HEK293 (cell line): ENCODE measurements around the gene KDM4B.

ENCODE experiments used
- CTCF ChIA-PET: fragments of 350-600 bp; formaldehyde crosslinking; extraction: SDS; loops from one replicate; lab custom pipeline; 2021; ENCODE audit warnings: antibody characterized with exemption; lab: Yijun Ruan, JAX
- POLR2A ChIA-PET: fragments of 300-600 bp; formaldehyde crosslinking; extraction: SDS; loops from one replicate; lab custom pipeline; 2020; ENCODE audit warnings: antibody characterized with exemption, inconsistent platforms; lab: Yijun Ruan, JAX
- H3K27ac ChIP-seq: fragments of 200-500 bp; sonication (Bioruptor generic); 2 replicates; pipeline ENCODE4 v1.5.1; 2014; ENCODE audit warnings: low read depth, low read length, control low read depth, inconsistent platforms; ENCODE audit errors: extremely low read depth
- H3K36me3 ChIP-seq, 2 experiments: fragments of 200-500 bp in 1 of 2; sonication (Bioruptor generic) in 1 of 2; 1 replicate in 1 of 2; 2 replicates in 1 of 2; pipeline ENCODE4 v1.5.1; 2014 to 2017; ENCODE audit warnings: inconsistent platforms in 2 of 2, low read length in 2 of 2; ENCODE audit not compliant: control insufficient read depth in 2 of 2, insufficient read depth in 1 of 2
- H3K4me1 ChIP-seq: fragments of 200-500 bp; sonication (Bioruptor generic); 2 replicates; pipeline ENCODE4 v1.5.1; 2014; ENCODE audit warnings: mild to moderate bottlenecking, low read length, inconsistent platforms; ENCODE audit not compliant: control insufficient read depth, insufficient read depth
- H3K4me3 ChIP-seq: 2 replicates; pipeline ENCODE4 v1.5.1; 2011; ENCODE audit warnings: low read depth, mild to moderate bottlenecking, control low read depth, low read length, moderate library complexity
- H3K9me3 ChIP-seq: fragments of 200-500 bp; sonication (Bioruptor generic); 2 replicates; pipeline ENCODE4 v1.5.1; 2014; ENCODE audit warnings: low read depth, low read length, inconsistent platforms; ENCODE audit not compliant: control insufficient read depth, insufficient read depth
- GLIS1 ChIP-seq: fragments of 450-650 bp; formaldehyde crosslinking; IDR thresholded peaks from 2 replicates; pipeline ENCODE4 v1.5.1; 2016; ENCODE audit warnings: missing biosample characterization, missing genetic modification characterization
- HIC1 ChIP-seq: fragments of 450-650 bp; formaldehyde crosslinking; IDR thresholded peaks from 2 replicates; pipeline ENCODE4 v1.5.1; 2016; ENCODE audit warnings: missing biosample characterization, missing genetic modification characterization
- KLF10 ChIP-seq: fragments of 450-650 bp; IDR thresholded peaks from 2 replicates; pipeline ENCODE4 v1.5.1; 2018; ENCODE audit warnings: missing biosample characterization, mild to moderate bottlenecking, missing genetic modification characterization
- MEIS1 ChIP-seq: sonication (generic); formaldehyde crosslinking; IDR thresholded peaks from 2 replicates; pipeline ENCODE4 v1.8.1; 2022; ENCODE audit warnings: missing genetic modification reagents, mild to moderate bottlenecking, borderline replicate concordance
- ZBTB21 ChIP-seq: fragments of 450-650 bp; formaldehyde crosslinking; IDR thresholded peaks from 2 replicates; pipeline ENCODE4 v1.5.1; 2017; ENCODE audit warnings: missing biosample characterization, missing genetic modification characterization
- ZIC2 ChIP-seq: fragments of 450-650 bp; formaldehyde crosslinking; IDR thresholded peaks from 2 replicates; pipeline ENCODE4 v1.5.1; 2016; ENCODE audit warnings: missing biosample characterization, missing genetic modification characterization
- ZNF202 ChIP-seq: fragments of 450-650 bp; formaldehyde crosslinking; IDR thresholded peaks from 2 replicates; pipeline ENCODE4 v1.5.1; 2016; ENCODE audit warnings: missing biosample characterization, missing genetic modification characterization, borderline replicate concordance
- ZNF426 ChIP-seq: fragments of 450-650 bp; formaldehyde crosslinking; IDR thresholded peaks from 2 replicates; pipeline ENCODE4 v1.5.1; 2017; ENCODE audit warnings: missing biosample characterization, missing genetic modification characterization, mild to moderate bottlenecking, inconsistent platforms, moderate library complexity
- ZNF549 ChIP-seq: fragments of 450-650 bp; IDR thresholded peaks from 2 replicates; pipeline ENCODE4 v1.5.1; 2018; ENCODE audit warnings: missing biosample characterization, missing genetic modification characterization, mild to moderate bottlenecking, inconsistent platforms, moderate library complexity
- ZNF624 ChIP-seq: fragments of 450-650 bp; formaldehyde crosslinking; IDR thresholded peaks from 2 replicates; pipeline ENCODE4 v1.5.1; 2017; ENCODE audit warnings: missing biosample characterization, missing genetic modification characterization
- ZNF701 ChIP-seq: fragments of 450-650 bp; formaldehyde crosslinking; IDR thresholded peaks from 2 replicates; pipeline ENCODE4 v1.5.1; 2016; ENCODE audit warnings: missing biosample characterization, missing genetic modification characterization
- ZNF792 ChIP-seq: fragments of 450-650 bp; formaldehyde crosslinking; IDR thresholded peaks from 2 replicates; pipeline ENCODE4 v1.5.1; 2016; ENCODE audit warnings: missing biosample characterization, missing genetic modification characterization
- ZNF837 ChIP-seq: fragments of 450-650 bp; formaldehyde crosslinking; IDR thresholded peaks from 2 replicates; pipeline ENCODE4 v1.5.1; 2016; ENCODE audit warnings: missing biosample characterization, missing genetic modification characterization
- TF ChIP-seq, protein P1 (sequence below): fragments of 450-650 bp; formaldehyde crosslinking; IDR thresholded peaks from 2 replicates; pipeline ENCODE4 v1.5.1; 2017; ENCODE audit warnings: missing biosample characterization, missing genetic modification characterization
- TF ChIP-seq, protein P2 (sequence below): fragments of 450-650 bp; formaldehyde crosslinking; IDR thresholded peaks from 2 replicates; pipeline ENCODE4 v1.5.0; 2017; ENCODE audit warnings: missing biosample characterization, missing genetic modification characterization, borderline replicate concordance
- TF ChIP-seq, protein P3 (sequence below): fragments of 450-650 bp; formaldehyde crosslinking; IDR thresholded peaks from 2 replicates; pipeline ENCODE4 v1.5.1; 2017; ENCODE audit warnings: missing biosample characterization, missing genetic modification characterization
- TF ChIP-seq, protein P4 (sequence below): fragments of 450-650 bp; formaldehyde crosslinking; IDR thresholded peaks from 2 replicates; pipeline ENCODE4 v1.5.1; 2017; ENCODE audit warnings: missing biosample characterization, missing genetic modification characterization

The KDM4B gene

DNA sequence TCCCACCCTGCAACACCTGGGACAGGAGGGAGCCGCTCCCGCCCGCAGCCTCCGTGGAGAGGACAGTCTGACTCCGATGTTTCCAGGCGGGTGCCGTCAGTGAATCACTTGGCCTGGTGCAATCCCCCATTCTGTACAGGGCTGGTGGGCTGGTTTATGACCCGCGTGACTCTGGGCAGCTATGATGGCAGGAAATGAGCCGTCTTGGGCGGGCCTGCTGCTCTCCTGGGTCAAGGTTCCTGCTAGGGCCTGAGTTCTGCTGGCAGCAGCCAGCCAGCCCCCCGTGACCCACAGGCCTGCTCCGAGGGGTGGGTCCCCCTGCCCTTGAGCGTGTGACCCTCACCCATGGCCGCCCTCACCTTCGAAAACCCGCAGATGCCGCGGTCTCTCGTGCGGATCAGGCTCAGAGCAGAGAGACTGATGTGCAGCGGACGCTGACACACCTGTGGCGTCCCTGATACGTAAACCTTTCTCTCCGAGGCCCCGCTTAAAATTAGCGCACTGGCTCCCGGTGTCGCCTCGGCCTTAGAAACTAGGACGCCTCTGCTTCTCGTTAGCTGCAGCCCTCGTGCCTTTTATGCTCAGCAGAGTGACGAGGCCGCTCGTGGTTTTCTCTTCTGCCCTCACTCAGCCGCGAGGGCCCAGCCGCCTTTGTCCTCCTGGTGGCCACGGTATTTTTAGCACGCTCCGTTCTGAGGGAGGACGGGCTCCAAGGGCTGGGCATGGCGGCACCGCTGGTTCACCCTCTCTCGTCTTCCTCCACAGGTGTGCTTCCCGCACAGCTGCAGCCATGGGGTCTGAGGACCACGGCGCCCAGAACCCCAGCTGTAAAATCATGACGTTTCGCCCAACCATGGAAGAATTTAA, 63.4 kb downstream of the KDM4B start (continued):
- TF ChIP-seq HIC1: no peak
- TF ChIP-seq, protein P1, sequence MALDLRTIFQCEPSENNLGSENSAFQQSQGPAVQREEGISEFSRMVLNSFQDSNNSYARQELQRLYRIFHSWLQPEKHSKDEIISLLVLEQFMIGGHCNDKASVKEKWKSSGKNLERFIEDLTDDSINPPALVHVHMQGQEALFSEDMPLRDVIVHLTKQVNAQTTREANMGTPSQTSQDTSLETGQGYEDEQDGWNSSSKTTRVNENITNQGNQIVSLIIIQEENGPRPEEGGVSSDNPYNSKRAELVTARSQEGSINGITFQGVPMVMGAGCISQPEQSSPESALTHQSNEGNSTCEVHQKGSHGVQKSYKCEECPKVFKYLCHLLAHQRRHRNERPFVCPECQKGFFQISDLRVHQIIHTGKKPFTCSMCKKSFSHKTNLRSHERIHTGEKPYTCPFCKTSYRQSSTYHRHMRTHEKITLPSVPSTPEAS (tag by site-specific recombination): no peak
- TF ChIP-seq MEIS1: no peak
- no peak for TF ChIP-seq ZNF426 (tag by site-specific recombination)
- TF ChIP-seq ZNF624 (tag by site-specific recombination): no peak

DNA sequence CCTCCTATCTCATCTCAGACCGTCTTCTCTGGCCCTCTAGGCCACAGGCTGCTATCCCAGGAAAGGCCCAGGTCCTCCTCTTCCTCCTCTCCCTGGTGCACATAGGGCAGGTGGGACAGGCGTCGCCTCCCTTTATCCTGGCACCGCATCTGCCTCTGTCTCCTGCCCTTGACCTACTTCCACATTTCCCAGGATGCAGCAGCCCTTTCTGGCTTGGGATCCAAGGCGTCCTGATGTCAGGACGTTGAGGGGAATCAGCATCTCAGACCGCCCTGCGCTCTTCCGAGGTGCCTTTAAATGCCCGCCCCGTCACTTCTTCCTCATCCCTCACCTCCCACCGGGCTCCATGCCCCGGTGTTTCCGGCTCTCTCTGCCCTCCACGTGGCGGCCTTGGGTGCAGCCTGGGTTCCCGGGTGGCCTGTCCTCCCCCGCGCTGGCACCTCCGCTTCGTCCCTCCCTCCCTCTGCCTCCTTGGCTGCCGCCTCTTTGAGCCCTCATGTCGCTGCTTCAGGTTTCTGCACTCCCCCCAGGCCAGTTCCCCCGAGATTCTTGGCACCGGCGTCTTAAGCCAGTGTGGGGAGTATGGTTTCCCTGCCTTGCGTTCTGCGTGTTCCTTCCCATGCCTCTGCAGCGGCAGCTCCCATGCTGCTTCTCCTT, 66.3 kb downstream of the KDM4B start:
- no peak overlapping the region for H3K27ac ChIP-seq
- no peak overlapping the region for H3K4me3 ChIP-seq
- H3K4me1 ChIP-seq: 0 out of 2 replicates have a peak, but pooled peaks cover 2% of the 10 kb centered on the region
- CTCF ChIA-PET: interaction anchor here (0.6 to 0.7 kb wide), 3 partner anchors 9 to 318 kb away, joined by 3 to 4 read pairs (median 3); no protein-coding TSS in a partner anchor
- H3K9me3 ChIP-seq: no peaks in the 10 kb centered on the region
- H3K36me3 ChIP-seq: peaks cover 3 to 38% of the 10 kb centered on the region in 2 experiments; a peak in 2 of 3 replicates
- TF ChIP-seq ZNF202 (tag by site-specific recombination) (no peak), ZBTB21 (tag by site-specific recombination) (no peak), KLF10 (tag by site-specific recombination) (no peak)
- POLR2A ChIA-PET: no interaction called here

DNA sequence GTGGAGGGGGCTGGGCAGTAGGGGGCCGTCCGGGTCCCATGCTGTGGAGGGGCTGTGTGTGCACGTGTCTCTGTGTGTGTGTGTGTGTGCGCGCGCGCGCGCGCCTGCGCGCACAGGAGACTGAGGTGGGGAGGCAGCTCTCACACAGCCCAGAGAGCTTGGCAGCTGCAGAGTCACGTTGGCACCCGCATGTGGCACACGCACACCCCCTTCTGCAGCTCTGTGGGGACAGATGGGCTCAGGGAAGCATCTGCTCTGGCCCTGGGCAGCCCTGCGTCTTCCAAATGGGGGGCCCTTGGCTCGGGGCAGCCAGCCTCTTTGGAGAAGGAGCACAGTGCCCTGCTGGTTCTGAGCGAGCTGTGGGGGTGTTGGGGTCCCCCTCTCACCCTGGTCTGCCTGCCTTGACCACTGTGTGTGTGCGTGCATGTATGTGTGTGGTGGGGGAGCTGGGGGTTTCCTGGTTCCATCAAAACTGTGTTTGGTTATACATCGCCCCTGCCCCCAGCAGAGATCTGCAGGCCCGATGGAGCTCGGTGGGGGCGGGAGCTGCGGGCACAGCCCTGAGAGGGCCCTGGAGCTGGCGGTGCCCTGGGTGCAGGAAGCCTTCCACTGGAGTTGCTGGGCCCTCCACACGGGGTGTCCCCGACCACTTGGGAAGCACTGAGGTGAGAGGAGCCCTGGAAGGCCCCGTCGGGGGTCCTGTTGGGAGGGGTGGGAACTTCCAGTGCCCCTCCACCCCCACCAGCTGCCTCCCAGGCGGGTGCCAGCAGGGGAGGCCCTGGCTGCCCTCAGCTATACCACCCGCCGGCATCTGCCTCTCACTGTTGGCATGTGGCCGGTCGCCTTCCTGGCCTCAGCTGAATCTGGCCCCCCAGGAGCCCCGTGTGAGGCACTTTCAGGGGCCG, 67.1 kb downstream of the KDM4B start:
- CTCF ChIA-PET: interaction anchor here (0.5 to 1.2 kb wide), 8 partner anchors 9 to 230 kb away, joined by 3 to 4 read pairs (median 3); no protein-coding TSS in a partner anchor
- POLR2A ChIA-PET: interaction anchor here (0.6 kb wide), 1 partner anchor 67 kb away, joined by 3 read pairs; the partner anchor contains the start of gene KDM4B
- Histone ChIP-seq H3K4me1 (0 out of 2 replicates have a peak, but pooled peaks cover 2% of the 10 kb centered on the region), H3K36me3 (peaks cover 3 to 46% of the 10 kb centered on the region in 2 experiments; a peak in 2 of 3 replicates), H3K9me3 (no peaks in the 10 kb centered on the region), H3K4me3 (no peak overlapping the region), H3K27ac (no peak overlapping the region)
- peak; percentile 87 for TF ChIP-seq GLIS1 (tag by site-specific recombination)
- TF ChIP-seq ZNF792: no peak
- TF ChIP-seq, protein P2, sequence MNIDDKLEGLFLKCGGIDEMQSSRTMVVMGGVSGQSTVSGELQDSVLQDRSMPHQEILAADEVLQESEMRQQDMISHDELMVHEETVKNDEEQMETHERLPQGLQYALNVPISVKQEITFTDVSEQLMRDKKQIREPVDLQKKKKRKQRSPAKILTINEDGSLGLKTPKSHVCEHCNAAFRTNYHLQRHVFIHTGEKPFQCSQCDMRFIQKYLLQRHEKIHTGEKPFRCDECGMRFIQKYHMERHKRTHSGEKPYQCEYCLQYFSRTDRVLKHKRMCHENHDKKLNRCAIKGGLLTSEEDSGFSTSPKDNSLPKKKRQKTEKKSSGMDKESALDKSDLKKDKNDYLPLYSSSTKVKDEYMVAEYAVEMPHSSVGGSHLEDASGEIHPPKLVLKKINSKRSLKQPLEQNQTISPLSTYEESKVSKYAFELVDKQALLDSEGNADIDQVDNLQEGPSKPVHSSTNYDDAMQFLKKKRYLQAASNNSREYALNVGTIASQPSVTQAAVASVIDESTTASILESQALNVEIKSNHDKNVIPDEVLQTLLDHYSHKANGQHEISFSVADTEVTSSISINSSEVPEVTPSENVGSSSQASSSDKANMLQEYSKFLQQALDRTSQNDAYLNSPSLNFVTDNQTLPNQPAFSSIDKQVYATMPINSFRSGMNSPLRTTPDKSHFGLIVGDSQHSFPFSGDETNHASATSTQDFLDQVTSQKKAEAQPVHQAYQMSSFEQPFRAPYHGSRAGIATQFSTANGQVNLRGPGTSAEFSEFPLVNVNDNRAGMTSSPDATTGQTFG: no peak
- no peak for TF ChIP-seq ZNF549 (tag by site-specific recombination)
- TF ChIP-seq, protein P3, sequence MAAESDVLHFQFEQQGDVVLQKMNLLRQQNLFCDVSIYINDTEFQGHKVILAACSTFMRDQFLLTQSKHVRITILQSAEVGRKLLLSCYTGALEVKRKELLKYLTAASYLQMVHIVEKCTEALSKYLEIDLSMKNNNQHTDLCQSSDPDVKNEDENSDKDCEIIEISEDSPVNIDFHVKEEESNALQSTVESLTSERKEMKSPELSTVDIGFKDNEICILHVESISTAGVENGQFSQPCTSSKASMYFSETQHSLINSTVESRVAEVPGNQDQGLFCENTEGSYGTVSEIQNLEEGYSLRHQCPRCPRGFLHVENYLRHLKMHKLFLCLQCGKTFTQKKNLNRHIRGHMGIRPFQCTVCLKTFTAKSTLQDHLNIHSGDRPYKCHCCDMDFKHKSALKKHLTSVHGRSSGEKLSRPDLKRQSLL: no peak
- TF ChIP-seq, protein P4, sequence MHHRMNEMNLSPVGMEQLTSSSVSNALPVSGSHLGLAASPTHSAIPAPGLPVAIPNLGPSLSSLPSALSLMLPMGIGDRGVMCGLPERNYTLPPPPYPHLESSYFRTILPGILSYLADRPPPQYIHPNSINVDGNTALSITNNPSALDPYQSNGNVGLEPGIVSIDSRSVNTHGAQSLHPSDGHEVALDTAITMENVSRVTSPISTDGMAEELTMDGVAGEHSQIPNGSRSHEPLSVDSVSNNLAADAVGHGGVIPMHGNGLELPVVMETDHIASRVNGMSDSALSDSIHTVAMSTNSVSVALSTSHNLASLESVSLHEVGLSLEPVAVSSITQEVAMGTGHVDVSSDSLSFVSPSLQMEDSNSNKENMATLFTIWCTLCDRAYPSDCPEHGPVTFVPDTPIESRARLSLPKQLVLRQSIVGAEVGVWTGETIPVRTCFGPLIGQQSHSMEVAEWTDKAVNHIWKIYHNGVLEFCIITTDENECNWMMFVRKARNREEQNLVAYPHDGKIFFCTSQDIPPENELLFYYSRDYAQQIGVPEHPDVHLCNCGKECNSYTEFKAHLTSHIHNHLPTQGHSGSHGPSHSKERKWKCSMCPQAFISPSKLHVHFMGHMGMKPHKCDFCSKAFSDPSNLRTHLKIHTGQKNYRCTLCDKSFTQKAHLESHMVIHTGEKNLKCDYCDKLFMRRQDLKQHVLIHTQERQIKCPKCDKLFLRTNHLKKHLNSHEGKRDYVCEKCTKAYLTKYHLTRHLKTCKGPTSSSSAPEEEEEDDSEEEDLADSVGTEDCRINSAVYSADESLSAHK: no peak
- TF ChIP-seq ZIC2 (tag by site-specific recombination): peak; percentile 94
- TF ChIP-seq ZNF701 (tag by site-specific recombination): no peak
- no peak for TF ChIP-seq ZNF837
